ENCODE data around the gene NUDT12. TPM values are rescaled to one million over a fixed set of nuclear protein-coding genes. Genes with fewer than 3 reads are reported as not detected.

NUDT12 gene
- total RNA-seq, 1 experiment from 2014 or later: 11.3 TPM

DNA sequence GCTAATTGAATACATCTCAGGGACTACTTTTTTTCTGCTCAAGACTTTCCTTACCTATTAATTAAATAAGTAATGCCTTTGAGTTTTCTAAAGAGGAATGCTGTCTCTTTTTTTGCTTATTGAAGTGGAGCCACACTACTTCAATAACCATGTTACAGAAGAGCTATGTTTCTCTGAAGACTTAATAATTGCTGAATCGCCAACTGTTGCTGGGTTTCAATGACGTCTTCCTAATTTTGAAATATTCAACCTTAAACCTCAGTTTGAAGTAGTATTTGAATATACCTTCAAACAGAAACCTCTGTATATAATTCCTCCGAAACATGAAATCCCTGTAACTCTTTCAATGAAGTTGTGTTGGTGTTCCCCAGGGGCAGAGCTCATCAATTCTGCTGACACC, 21.0 kb downstream of the NUDT12 start:
- H4K91ac ChIP-seq (ENCODE audit: insufficient read length, low read depth, low read length): no peak overlapping the region
- no peaks in the 10 kb centered on the region for H3K27me3 Mint-ChIP-seq (ENCODE audit: low read depth)

More for the DNA sequence above, 21.0 kb downstream of the NUDT12 start:
- no peak overlapping the region for H3K27ac ChIP-seq (ENCODE audit: insufficient read length, low read depth, low read length)
- H3K4me2 ChIP-seq (ENCODE audit: insufficient read depth, insufficient read length, low read length): no peak overlapping the region
- TF ChIP-seq, protein P1, sequence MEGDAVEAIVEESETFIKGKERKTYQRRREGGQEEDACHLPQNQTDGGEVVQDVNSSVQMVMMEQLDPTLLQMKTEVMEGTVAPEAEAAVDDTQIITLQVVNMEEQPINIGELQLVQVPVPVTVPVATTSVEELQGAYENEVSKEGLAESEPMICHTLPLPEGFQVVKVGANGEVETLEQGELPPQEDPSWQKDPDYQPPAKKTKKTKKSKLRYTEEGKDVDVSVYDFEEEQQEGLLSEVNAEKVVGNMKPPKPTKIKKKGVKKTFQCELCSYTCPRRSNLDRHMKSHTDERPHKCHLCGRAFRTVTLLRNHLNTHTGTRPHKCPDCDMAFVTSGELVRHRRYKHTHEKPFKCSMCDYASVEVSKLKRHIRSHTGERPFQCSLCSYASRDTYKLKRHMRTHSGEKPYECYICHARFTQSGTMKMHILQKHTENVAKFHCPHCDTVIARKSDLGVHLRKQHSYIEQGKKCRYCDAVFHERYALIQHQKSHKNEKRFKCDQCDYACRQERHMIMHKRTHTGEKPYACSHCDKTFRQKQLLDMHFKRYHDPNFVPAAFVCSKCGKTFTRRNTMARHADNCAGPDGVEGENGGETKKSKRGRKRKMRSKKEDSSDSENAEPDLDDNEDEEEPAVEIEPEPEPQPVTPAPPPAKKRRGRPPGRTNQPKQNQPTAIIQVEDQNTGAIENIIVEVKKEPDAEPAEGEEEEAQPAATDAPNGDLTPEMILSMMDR (conservative IDR thresholded peaks at IDR 0.05): no peak
- no peak overlapping the region for H2AK5ac ChIP-seq (ENCODE audit: insufficient read length, low read length)
- WGBS (ENCODE audit: extremely low coverage, insufficient read length, low lambda C conversion rate): no CpG with 5 or more reads among the region's 3 CpGs
- no peak overlapping the region for H2BK15ac ChIP-seq (ENCODE audit: low read depth, low read length)
- no peak overlapping the region for H3K4ac ChIP-seq (ENCODE audit: low read depth, low read length)
- H3K23ac ChIP-seq (ENCODE audit: insufficient read length, low read depth, low read length): no peak overlapping the region
- no peak overlapping the region for H2BK12ac ChIP-seq (ENCODE audit: insufficient read length, low read depth, low read length)
- Mint-ChIP-seq H3K27ac (no peak overlapping the region), H3K4me1 (no peaks in the 10 kb centered on the region), H3K9me3 (no peaks in the 10 kb centered on the region), H3K4me3 (no peak overlapping the region), H3K36me3 (ENCODE audit: insufficient read depth in 1 of 3, low read depth in 3 of 3) (no peaks in the 10 kb centered on the region)
- H4K20me1 ChIP-seq (ENCODE audit: control insufficient read depth, insufficient read depth, insufficient read length): no peaks in the 10 kb centered on the region
- no peaks in the 10 kb centered on the region for H3K27me3 ChIP-seq (ENCODE audit: insufficient read depth, low read length)
- no peak overlapping the region for H2BK5ac ChIP-seq (ENCODE audit: insufficient read length, low read length)
- H3K56ac ChIP-seq (ENCODE audit: insufficient read length, low read depth, low read length): no peak overlapping the region
- no peak for DNase-seq
- H3K79me1 ChIP-seq (ENCODE audit: insufficient read depth, low read depth, low read length, poor library complexity, severe bottlenecking): no peaks in the 10 kb centered on the region
- no peak overlapping the region for H2AFZ ChIP-seq (ENCODE audit: low read length)
- no peak overlapping the region for H3K18ac ChIP-seq (ENCODE audit: insufficient read length, low read depth, low read length)
- no peak overlapping the region for H2BK20ac ChIP-seq (ENCODE audit: low read depth, low read length, poor library complexity, severe bottlenecking)
- no peaks in the 10 kb centered on the region for H3K4me1 ChIP-seq (ENCODE audit: insufficient read depth, low read length)
- H3K79me2 ChIP-seq (ENCODE audit: insufficient read depth, low read length): no peaks in the 10 kb centered on the region
- no peaks in the 10 kb centered on the region for H3K23me2 ChIP-seq (ENCODE audit: insufficient read length, low read depth, low read length, poor library complexity, severe bottlenecking)
- no peak overlapping the region for H2BK120ac ChIP-seq (ENCODE audit: low read depth, low read length, poor library complexity, severe bottlenecking)
- no peak overlapping the region for H4K5ac ChIP-seq (ENCODE audit: insufficient read length, low read depth, low read length)
- no peak overlapping the region for H3K14ac ChIP-seq (ENCODE audit: insufficient read depth, low read length)
- H3T11ph ChIP-seq (ENCODE audit: low read length): no peak overlapping the region
- H3K9ac ChIP-seq (ENCODE audit: extremely low read depth, insufficient read length, low read length): no peak overlapping the region
- H3K9me3 ChIP-seq (ENCODE audit: control insufficient read depth, low read depth, low read length): no peaks in the 10 kb centered on the region
- H4K8ac ChIP-seq (replicated peaks; ENCODE audit: insufficient read length, low read depth, low read length): no peak overlapping the region

Measured in H9 (cell line).